ENCODE measurements around the gene UBE2A. TPM values are rescaled to one million over a fixed set of nuclear protein-coding genes. Genes with fewer than 3 reads are reported as not detected.

Gene UBE2A
- total and polyA plus RNA-seq, 10 of the 15 experiments (the other 5 are each of a cell fraction or from before 2014, with no cell fraction given) = 20.8 to 121 (median 48.4) TPM

DNA sequence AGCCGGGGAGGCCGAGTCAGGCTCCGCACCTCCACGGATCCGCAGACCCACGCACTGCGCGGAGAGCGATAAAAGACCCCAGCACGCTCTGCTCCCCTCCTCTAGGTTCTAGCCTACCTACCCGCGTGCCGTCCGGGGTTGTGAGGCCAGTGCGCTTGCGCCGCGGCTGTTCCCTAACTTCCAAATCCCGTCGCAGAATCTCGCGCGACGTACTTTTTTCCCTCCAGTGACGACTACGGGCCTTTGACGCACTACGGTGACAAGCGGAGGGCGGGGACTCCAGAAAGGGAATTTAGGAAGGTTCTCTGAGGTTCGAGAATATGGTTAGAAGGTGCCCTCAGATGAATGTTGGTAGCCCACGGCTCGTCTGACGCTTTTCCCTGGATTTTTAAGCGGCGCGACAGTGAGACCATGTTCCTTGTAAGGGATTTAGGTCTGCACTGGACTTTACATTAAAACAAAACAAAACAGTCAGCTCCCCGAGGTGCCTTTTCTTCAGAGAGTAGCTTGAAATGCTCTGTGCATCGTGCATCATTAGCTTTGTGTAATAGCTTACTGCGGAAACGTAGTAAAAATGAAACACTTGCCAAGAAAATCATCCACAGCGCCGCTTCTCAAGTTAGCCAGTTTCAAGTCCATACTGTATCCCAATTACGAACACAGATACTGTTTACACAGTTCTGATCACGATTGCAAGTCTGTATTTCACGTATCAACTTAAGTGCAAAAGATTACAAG lies 32.1 kb downstream of the UBE2A start, which contains the start of gene NKRF:
Gene NKRF, minus strand, starts transcription at position 145 of the 738 bp plus-strand sequence.
- TSS peak; percentile 85 for BruUV-seq (replicated peaks)
- SMC1A ChIA-PET (ENCODE audit: uncharacterized antibody, unreplicated experiment) = interaction anchor here (0.9 to 2.3 kb wide), 7 partner anchors 10 to 158 kb away, joined by 3 to 9 read pairs (median 5); partner anchors contain the start of gene SEPTIN6
- H4K20me1 ChIP-seq (ENCODE audit: control insufficient read depth, insufficient read depth) = no peaks in the 10 kb centered on the region
- POLR2A ChIA-PET = interaction anchor here (0.9 to 2.1 kb wide), 12 partner anchors 10 to 152 kb away, joined by 3 to 13 read pairs (median 5); partner anchors contain the start of genes SOWAHD and UBE2A
- H3K79me2 ChIP-seq (ENCODE audit: control insufficient read depth, insufficient read depth, low read length) = peaks cover 44% of the 10 kb centered on the region
- RAD21 ChIA-PET (ENCODE audit: unreplicated experiment) = interaction anchor here (0.7 to 2.6 kb wide), 15 partner anchors 12 to 185 kb away, joined by 3 to 9 read pairs (median 4); partner anchors contain the start of genes RPL39, SEPTIN6, SLC25A5 and UBE2A
- peak; percentile 78 for DNase-seq (ENCODE audit: low read depth, low spot score)
- CTCF ChIA-PET = interaction anchor here (0.6 to 2.2 kb wide), 12 partner anchors 9 to 178 kb away, joined by 3 to 13 read pairs (median 3); no protein-coding TSS in a partner anchor
- no peak for FAIRE-seq
- H3K4me1 ChIP-seq (ENCODE audit: control insufficient read depth, insufficient read depth, low read length) = no peaks in the 10 kb centered on the region; the same call in 1 of the 2 replicates
- peak within 1 kb of the TSS; percentile 34 for H3K4me2 ChIP-seq (ENCODE audit: control insufficient read depth, insufficient read depth)
- ATAC-seq = peak; percentile 78
- peak within 1 kb of the TSS; percentile 76 for H2AFZ ChIP-seq (ENCODE audit: control insufficient read depth, low read depth, low read length)
- H3K27me3 ChIP-seq (replicated peaks in 1 of 2; ENCODE audit: control insufficient read depth in 2 of 2, insufficient read depth in 2 of 2, low read length in 1 of 2) = no peaks in the 10 kb centered on the region
- in situ Hi-C loops (cut with MboI) = no loop called here
- no peaks in the 10 kb centered on the region for H3K9me3 ChIP-seq (replicated peaks; ENCODE audit: control insufficient read depth, insufficient read depth, low read length)
- intact Hi-C loops (cut with micrococcal nuclease; ENCODE audit: unreplicated experiment) = no loop called here
- no peaks in the 10 kb centered on the region; a peak in 1 of 4 replicates for H3K36me3 ChIP-seq (ENCODE audit: control insufficient read depth in 2 of 2, insufficient read depth in 2 of 2, low read length in 1 of 2)
- peak within 1 kb of the TSS; percentile 77 for H3K9ac ChIP-seq (ENCODE audit: control insufficient read depth, insufficient read depth, low read length)
- WGBS (ENCODE audit: insufficient coverage, insufficient replicate concordance, low lambda C conversion rate, missing lambda C conversion rate) = 24% methylated on average over 42 of the region's 46 CpGs
- peak within 1 kb of the TSS; percentile 85 for H3K27ac ChIP-seq (ENCODE audit: control insufficient read depth, insufficient read depth)
- H3K4me3 ChIP-seq = peak within 1 kb of the TSS; percentile 57
- TF ChIP-seq ESRRA (IDR thresholded peaks at IDR 0.05; ENCODE audit: low read length) = no peak
- TF ChIP-seq, protein P1, sequence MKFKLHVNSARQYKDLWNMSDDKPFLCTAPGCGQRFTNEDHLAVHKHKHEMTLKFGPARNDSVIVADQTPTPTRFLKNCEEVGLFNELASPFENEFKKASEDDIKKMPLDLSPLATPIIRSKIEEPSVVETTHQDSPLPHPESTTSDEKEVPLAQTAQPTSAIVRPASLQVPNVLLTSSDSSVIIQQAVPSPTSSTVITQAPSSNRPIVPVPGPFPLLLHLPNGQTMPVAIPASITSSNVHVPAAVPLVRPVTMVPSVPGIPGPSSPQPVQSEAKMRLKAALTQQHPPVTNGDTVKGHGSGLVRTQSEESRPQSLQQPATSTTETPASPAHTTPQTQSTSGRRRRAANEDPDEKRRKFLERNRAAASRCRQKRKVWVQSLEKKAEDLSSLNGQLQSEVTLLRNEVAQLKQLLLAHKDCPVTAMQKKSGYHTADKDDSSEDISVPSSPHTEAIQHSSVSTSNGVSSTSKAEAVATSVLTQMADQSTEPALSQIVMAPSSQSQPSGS (IDR thresholded peaks at IDR 0.05; ENCODE audit: low read length) = no peak
- TF ChIP-seq POLR2AphosphoS2 (IDR thresholded peaks at IDR 0.05; ENCODE audit: low read depth, low read length) = peak; percentile 87; the same call in 1 of the 2 replicates
- no peak for TF ChIP-seq EZH2 (IDR thresholded peaks at IDR 0.05; ENCODE audit: borderline replicate concordance, control insufficient read depth, low read depth, low read length)
- TF ChIP-seq ZNF384 (IDR thresholded peaks at IDR 0.05; ENCODE audit: borderline replicate concordance, low read depth, low read length) = 0 out of 2 replicates have a peak, but pooled peaks have one; percentile 38
- no peak for TF ChIP-seq NR2C1 (IDR thresholded peaks at IDR 0.05)
- no peak for TF ChIP-seq SUZ12 (IDR thresholded peaks at IDR 0.05; ENCODE audit: unreplicated experiment)
- peak; percentile 66; the same call in 1 of the 2 replicates for TF ChIP-seq MXI1 (IDR thresholded peaks at IDR 0.05; ENCODE audit: low read depth, low read length)
- TF ChIP-seq BCL11A (IDR thresholded peaks at IDR 0.05; ENCODE audit: low read depth, low read length) = 0 out of 2 replicates have a peak, but pooled peaks have one; percentile 3
- peak; percentile 86 for TF ChIP-seq TAF1 (IDR thresholded peaks at IDR 0.05; ENCODE audit: borderline replicate concordance, low read depth, low read length)
- TF ChIP-seq NR2C2 (IDR thresholded peaks at IDR 0.05; ENCODE audit: borderline replicate concordance, control insufficient read depth, insufficient read length, low read depth) = no peak
- no peak for TF ChIP-seq SP1 (IDR thresholded peaks at IDR 0.05; ENCODE audit: low read depth, low read length)
- no peak for TF ChIP-seq RBBP5 (conservative IDR thresholded peaks at IDR 0.05)
- TF ChIP-seq SUPT20H (IDR thresholded peaks at IDR 0.05; ENCODE audit: borderline replicate concordance, control insufficient read depth, low read depth, low read length) = no peak
- no peak for TF ChIP-seq SIN3A (IDR thresholded peaks at IDR 0.05; ENCODE audit: low read depth, low read length)
- TF ChIP-seq HDAC6 (IDR thresholded peaks at IDR 0.05; ENCODE audit: unreplicated experiment) = no peak
- TF ChIP-seq, protein P2, sequence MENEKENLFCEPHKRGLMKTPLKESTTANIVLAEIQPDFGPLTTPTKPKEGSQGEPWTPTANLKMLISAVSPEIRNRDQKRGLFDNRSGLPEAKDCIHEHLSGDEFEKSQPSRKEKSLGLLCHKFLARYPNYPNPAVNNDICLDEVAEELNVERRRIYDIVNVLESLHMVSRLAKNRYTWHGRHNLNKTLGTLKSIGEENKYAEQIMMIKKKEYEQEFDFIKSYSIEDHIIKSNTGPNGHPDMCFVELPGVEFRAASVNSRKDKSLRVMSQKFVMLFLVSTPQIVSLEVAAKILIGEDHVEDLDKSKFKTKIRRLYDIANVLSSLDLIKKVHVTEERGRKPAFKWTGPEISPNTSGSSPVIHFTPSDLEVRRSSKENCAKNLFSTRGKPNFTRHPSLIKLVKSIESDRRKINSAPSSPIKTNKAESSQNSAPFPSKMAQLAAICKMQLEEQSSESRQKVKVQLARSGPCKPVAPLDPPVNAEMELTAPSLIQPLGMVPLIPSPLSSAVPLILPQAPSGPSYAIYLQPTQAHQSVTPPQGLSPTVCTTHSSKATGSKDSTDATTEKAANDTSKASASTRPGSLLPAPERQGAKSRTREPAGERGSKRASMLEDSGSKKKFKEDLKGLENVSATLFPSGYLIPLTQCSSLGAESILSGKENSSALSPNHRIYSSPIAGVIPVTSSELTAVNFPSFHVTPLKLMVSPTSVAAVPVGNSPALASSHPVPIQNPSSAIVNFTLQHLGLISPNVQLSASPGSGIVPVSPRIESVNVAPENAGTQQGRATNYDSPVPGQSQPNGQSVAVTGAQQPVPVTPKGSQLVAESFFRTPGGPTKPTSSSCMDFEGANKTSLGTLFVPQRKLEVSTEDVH (IDR thresholded peaks at IDR 0.05; ENCODE audit: low read depth, partially characterized antibody) = no peak
- TF ChIP-seq TBL1XR1 (IDR thresholded peaks at IDR 0.05; ENCODE audit: low read depth, low read length) = no peak
- TF ChIP-seq HCFC1 (IDR thresholded peaks at IDR 0.05; ENCODE audit: low read length) = no peak
- no peak for TF ChIP-seq FOXM1 (IDR thresholded peaks at IDR 0.05; ENCODE audit: low read depth, low read length)

Data from GM12878 (cell line).